ENCODE measurements around the gene VASH2.

DNA sequence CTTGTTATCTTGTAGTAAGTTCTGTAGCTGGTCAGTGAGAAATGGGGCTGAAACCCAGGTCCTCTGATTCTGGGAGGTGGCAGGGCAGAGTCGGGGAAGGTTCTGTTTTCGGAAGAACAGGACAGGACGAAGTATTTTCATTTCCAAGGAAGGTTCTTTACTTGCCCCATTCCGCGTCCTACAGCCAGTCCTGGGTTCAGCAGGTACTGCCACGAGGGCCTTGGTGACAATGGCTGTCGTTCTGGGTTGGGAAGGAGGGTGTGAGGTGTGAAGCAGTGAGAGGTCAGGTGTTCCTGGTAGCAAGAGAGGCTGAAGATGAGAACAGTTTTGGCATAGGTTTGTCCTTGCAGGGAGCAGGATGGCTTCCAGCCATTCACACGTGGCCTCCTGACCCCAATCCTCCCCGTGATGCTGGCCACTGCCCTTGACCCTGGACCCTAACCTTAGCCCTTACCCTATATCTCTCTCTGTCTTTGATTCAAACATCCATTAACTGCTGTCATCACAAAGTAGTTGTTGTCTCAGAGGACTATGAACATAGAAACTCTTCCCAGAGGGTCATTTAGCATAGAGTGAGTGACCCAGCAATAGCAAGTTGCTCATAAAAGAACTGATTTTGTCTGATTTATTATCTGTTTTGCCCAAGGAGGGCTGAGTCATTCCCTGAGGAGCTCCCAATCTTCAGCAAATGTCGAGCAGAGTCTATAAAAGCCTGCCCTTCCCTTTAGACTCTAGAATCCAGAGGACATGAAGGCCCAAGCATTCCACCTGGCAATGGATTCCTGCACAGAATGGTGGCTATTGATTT is 25.0 kb downstream of the VASH2 start:
- TF ChIP-seq EZH2 (IDR thresholded peaks at IDR 0.05; ENCODE audit: insufficient read depth, poor library complexity, severe bottlenecking) = no peak
- no peak for TF ChIP-seq EZH2phosphoT487 (IDR thresholded peaks at IDR 0.05; ENCODE audit: insufficient read depth, low read depth)

All from GM23248 (cell line).